NCI-H146 treated with DMSO at 0.1 percent for 48 hours (cell line): Measurements from ENCODE around the gene RRP9.
A peak's percentile ranks its signal among the peaks of the same experiment; 100 is the strongest.

Source experiments
- DNase-seq: peaks from one replicate; lab custom pipeline; 2025; ENCODE audit not compliant: unreplicated experiment; lab: John Stamatoyannopoulos, UW

RRP9 gene

GRCh38 chr3:51974277-51974962 is 32.7 kb upstream of the RRP9 start:
- DNase-seq = no peak

DNA sequence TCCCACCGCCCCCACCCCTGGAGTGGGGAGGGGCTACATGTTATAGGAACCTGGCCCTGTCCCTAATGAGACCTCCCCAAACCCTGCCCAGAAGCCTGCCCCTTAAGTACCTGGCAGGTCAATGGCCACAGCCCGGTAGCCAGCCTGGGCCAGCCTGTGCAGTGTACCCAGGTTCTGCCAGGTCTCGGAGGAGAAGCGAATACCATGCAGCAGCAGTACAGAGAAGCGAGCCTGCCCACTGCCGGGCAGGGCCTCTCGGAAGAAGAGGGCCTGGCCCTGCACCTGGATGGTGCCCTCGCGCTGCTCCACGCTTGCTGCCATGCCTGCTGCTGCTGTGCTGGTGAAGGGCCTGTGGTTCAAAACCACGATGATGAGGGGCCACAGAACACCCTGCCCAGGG is 29.6 kb upstream of the RRP9 start:
- no peak for DNase-seq

DNA sequence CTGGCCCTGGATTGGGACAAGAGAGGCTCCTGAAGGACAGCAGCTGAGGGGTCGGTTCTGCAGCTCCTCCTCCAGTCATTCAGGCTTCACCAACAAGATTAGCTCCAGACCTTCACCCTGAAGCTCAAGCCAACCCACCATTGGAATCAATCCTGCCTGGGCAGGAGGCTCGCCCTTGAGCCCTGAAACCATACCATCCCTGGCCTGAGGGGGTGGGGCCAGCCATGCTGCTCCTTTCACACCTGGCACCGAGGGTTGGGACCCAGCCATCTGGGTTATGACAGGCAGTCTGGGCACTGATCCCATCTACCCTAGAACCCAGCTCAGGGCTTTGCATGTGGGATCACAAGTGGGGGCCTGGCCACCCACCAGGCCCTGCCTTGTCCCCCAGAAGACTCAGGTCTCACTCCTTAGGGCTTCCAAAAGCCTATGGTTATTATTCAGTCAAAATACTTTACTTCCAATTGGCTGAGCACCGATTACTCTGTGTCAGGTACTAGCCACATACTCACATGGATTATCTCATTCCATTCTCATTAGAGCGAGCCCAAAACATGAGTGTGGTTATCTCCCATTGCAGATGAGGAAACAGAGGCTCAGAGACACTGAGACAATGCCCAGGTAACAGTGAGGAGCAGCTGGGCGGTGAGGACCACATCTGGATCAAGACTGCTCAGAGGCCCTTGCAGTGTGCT is 29.0 kb upstream of the RRP9 start:
- no peak for DNase-seq

- no peak for DNase-seq
Observed at GRCh38 chr3:51969841-51970240, 28.1 kb upstream of the RRP9 start.

DNA sequence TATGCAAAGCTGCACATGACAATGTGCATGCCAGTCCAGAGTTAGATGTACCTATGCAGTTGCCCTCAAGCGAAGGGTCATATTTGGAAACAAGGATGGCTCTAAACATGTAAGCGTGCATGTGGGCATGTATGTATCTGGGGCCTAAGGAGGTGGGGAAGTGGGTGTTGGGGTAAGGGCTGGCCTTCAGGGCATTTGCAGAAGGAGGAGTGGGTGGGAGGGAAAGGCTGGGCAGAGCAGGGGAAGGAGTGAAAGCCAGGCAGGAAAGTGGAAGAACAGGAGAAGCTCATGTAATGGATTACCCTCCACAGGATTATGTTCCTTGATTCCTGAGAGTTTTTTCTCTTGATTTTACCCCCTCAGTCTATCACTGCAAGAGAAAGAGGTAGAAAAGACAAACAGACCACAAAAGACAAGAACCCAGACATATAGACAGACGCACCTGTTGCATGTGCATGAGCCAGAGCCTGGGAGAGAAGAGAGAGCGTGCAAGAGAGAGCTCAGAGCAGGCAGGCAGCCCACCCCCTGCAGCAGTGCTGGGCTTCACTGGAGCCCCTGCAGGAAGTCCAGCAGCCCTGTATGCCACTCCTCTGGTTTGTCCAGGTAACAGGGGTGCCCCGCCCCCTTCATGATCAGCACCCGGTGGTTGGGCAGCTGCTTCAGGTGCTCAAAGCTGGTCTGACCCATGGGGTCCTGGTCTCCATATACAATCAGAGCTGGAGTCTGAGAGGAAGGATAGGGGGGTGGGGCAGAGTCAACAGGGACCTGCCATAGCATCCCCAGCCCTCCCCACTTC is 27.4 kb upstream of the RRP9 start:
- no peak for DNase-seq

DNA sequence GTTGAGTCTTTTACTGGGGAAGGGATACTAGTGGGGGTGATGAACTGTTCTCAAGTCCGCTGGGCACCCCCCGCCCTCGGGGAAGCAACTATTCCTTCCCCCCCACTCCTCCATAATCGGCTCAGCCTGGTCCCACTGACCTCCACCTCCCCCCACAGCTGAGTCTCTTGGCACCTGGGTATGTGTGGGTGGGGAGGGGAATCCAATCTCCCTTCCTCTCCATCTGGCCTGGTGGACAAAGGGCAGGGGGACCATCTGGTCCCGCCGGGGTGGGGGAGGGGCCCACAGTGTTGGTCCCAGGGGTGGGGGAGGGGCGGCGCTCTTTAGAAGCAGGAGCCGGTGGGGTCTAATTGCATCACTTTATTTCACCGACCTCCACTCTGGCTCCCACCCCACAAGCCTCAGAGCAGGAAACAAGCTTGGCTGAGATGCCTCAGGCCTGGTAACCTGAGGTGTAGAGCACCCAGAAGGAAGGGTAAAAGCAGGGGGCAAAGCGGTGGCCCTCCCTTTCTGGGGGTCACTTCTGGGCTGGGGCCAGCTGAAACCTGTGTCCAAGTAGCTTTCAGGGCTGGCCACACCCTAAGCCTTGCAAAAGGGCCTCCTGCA is 26.6 kb upstream of the RRP9 start:
- no peak for DNase-seq

- no peak for DNase-seq
Observed at GRCh38 chr3:51967384-51968169, 25.9 kb upstream of the RRP9 start, which contains the start of gene PCBP4. Gene PCBP4 (minus strand): TSS chr3:51967454. CDS start chr3:51961240, 6,214 bp downstream.

- DNase-seq = no peak
Observed at GRCh38 chr3:51966922-51967383, 25.2 kb upstream of the RRP9 start.

GRCh38 chr3:51966486-51966885 is 24.8 kb upstream of the RRP9 start:
- no peak for DNase-seq

DNA sequence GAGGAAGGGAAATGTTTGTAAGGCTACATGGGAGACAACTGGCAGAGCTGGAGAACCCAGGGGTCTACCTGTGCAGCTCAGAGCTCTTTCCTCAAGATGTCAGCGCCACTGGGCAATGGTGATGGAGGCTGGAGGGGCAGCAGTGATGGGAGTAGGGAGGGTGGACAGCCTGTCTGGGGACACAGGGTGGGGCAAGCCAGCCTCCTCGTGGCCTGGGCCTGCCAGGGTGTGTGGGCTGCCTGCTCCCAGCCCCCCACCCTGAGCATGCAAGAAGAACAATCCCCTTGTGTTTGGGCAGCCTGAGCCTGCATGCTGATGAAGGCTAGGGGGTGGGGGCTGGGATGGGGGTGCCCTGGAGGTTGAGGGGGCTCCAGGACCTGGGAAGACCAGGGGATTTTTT is 24.3 kb upstream of the RRP9 start:
- no peak for DNase-seq

- no peak for DNase-seq
Observed at GRCh38 chr3:51964521-51964920, 22.8 kb upstream of the RRP9 start.

DNA sequence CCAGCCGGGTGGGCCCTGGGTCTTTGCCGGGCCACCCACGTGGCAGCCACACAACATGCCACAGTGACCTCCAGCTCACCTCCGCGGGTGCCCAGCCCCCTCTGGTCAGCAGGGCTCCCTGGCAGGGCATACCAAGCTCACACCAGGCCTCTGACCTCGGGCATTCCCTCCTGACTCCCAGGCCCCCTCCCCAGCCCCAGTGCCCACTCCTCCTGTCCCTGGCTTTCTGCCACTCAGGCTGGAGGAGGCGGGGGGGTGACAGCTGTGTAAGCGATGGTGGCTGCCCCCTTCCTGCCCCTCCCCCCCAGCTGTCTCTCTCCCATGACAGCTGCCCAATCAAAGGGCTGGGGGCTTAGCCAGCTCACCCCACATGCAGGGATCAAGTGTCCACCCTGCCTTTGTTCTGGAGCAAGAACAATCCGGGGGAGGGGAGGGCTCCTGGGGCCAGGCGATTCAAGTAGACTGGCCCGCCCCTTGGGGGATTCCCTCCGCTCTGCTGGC is 22.3 kb upstream of the RRP9 start:
- peak; percentile 9 for DNase-seq

GRCh38 chr3:51962854-51963530 is 21.3 kb upstream of the RRP9 start:
- no peak for DNase-seq

- no peak for DNase-seq
Observed at GRCh38 chr3:51961602-51962569, 20.2 kb upstream of the RRP9 start.

DNA sequence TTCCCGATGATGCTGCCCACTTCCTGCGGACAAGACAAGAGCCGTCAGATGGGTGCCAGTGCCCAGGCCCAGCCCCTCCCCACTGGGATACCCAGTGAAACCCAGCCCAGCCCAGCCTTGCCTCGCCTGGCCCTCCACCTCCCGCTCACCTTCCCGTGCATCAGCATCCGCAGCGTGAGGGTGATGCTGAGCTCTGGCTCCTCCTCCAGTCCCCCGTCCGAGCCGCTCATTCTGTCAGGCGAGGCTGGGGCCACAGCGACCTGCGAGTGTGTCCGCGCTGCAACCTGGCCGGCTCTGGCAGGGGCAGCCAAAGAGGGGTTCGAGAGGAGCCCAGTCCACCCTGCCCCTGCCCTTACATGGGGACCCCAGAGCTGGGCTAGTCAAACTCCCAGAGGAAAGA is 19.3 kb upstream of the RRP9 start:
- DNase-seq = no peak

DNA sequence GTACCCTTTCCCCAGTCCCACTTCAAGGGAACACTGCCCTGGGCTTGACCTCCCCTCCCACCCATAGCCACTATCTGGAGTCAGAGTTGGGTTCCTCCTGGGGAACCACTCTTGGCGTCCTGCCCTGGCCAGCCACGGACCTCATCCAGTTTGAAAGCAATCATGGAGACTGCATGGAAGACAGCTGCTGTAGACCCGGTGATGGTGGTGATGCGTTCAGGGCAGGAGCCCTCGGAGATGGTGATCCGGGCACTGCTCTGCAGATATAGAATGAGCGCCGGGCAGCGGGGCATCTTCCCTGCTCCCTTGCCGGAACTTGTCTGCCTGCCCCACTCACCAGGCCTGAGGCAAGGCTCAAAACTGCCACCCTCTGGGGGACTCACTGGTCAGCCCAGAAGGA is 18.7 kb upstream of the RRP9 start:
- DNase-seq = no peak

DNA sequence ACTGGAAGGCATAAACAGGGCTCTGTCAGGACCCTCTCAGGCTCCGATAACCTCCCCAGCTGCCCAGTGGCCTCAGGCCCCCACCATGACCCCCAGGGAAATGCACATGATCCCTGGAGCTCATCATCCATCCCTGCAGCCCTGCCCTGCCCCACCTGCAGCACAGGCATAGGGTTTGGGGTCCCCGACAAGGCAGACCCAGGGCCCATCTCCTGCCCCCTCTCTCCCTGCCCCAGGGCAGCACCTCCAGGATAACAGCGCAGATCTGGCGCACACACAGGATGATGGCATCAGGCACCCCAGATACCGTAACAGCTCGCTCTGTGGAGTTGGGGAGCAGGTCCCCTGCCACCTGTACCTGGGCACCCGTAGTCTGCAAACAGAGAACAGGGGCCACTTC is 17.9 kb upstream of the RRP9 start:
- DNase-seq = no peak

GRCh38 chr3:51958603-51959521 is 17.2 kb upstream of the RRP9 start:
- no peak for DNase-seq
